ENCODE results near the gene E2F8. TPM values are rescaled to one million over a fixed set of nuclear protein-coding genes. Genes with fewer than 3 reads are reported as not detected.

E2F8 gene
- total and polyA plus RNA-seq, 2 experiments from 2014 or later, result 8.3 to 10.6 TPM

- Mint-ChIP-seq H3K36me3 (ENCODE audit: low read depth) (no peaks in the 10 kb centered on the region), H3K4me3 (no peak overlapping the region), H3K4me1 (peaks cover 10% of the 10 kb centered on the region), H3K27ac (no peak overlapping the region), H3K9me3 (no peaks in the 10 kb centered on the region), H3K27me3 (ENCODE audit: insufficient read depth, low read depth, poor library complexity) (peaks cover 5% of the 10 kb centered on the region)
- H3K27ac ChIP-seq (ENCODE audit: low read depth), result no peak overlapping the region
- TF ChIP-seq EZH2phosphoT487 (IDR thresholded peaks at IDR 0.05; ENCODE audit: unreplicated experiment) (no peak), JUNB (IDR thresholded peaks at IDR 0.05; ENCODE audit: unreplicated experiment) (no peak), ZNF462 (CRISPR knock-in tag; IDR thresholded peaks at IDR 0.05) (no peak), ZNF331 (CRISPR knock-in tag; IDR thresholded peaks at IDR 0.05; ENCODE audit: low read depth) (no peak), EZH2 (IDR thresholded peaks at IDR 0.05; ENCODE audit: low read depth, unreplicated experiment) (no peak), POLR2AphosphoS5 (IDR thresholded peaks at IDR 0.05; ENCODE audit: low read depth) (no peak)
- TF ChIP-seq, protein P1, sequence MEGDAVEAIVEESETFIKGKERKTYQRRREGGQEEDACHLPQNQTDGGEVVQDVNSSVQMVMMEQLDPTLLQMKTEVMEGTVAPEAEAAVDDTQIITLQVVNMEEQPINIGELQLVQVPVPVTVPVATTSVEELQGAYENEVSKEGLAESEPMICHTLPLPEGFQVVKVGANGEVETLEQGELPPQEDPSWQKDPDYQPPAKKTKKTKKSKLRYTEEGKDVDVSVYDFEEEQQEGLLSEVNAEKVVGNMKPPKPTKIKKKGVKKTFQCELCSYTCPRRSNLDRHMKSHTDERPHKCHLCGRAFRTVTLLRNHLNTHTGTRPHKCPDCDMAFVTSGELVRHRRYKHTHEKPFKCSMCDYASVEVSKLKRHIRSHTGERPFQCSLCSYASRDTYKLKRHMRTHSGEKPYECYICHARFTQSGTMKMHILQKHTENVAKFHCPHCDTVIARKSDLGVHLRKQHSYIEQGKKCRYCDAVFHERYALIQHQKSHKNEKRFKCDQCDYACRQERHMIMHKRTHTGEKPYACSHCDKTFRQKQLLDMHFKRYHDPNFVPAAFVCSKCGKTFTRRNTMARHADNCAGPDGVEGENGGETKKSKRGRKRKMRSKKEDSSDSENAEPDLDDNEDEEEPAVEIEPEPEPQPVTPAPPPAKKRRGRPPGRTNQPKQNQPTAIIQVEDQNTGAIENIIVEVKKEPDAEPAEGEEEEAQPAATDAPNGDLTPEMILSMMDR (conservative IDR thresholded peaks at IDR 0.05; ENCODE audit: low read depth in 2 of 2), result no peak
- TF ChIP-seq, protein P2, sequence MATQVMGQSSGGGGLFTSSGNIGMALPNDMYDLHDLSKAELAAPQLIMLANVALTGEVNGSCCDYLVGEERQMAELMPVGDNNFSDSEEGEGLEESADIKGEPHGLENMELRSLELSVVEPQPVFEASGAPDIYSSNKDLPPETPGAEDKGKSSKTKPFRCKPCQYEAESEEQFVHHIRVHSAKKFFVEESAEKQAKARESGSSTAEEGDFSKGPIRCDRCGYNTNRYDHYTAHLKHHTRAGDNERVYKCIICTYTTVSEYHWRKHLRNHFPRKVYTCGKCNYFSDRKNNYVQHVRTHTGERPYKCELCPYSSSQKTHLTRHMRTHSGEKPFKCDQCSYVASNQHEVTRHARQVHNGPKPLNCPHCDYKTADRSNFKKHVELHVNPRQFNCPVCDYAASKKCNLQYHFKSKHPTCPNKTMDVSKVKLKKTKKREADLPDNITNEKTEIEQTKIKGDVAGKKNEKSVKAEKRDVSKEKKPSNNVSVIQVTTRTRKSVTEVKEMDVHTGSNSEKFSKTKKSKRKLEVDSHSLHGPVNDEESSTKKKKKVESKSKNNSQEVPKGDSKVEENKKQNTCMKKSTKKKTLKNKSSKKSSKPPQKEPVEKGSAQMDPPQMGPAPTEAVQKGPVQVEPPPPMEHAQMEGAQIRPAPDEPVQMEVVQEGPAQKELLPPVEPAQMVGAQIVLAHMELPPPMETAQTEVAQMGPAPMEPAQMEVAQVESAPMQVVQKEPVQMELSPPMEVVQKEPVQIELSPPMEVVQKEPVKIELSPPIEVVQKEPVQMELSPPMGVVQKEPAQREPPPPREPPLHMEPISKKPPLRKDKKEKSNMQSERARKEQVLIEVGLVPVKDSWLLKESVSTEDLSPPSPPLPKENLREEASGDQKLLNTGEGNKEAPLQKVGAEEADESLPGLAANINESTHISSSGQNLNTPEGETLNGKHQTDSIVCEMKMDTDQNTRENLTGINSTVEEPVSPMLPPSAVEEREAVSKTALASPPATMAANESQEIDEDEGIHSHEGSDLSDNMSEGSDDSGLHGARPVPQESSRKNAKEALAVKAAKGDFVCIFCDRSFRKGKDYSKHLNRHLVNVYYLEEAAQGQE (IDR thresholded peaks at IDR 0.05; ENCODE audit: unreplicated experiment), result no peak
- H4K20me1 ChIP-seq (replicated peaks; ENCODE audit: insufficient read depth), result no peaks in the 10 kb centered on the region
- DNase-seq (ENCODE audit: low spot score), result no peak
- no peaks in the 10 kb centered on the region for H3K79me2 ChIP-seq (replicated peaks; ENCODE audit: insufficient read depth)
- no peaks in the 10 kb centered on the region for H3K9me2 ChIP-seq (ENCODE audit: insufficient read depth)
- no peaks in the 10 kb centered on the region for H3K27me3 ChIP-seq (ENCODE audit: insufficient read depth)
- H2AFZ ChIP-seq, result no peak overlapping the region
- H3K4me1 ChIP-seq (ENCODE audit: insufficient read depth), result peaks cover 3% of the 10 kb centered on the region; the same call in 1 of the 2 replicates
- no peak for ATAC-seq
- no peak overlapping the region for H3K4me3 ChIP-seq
- no peak overlapping the region for H3K4me2 ChIP-seq
- H3F3A ChIP-seq (replicated peaks; ENCODE audit: low read depth), result no peaks in the 10 kb centered on the region
- no peaks in the 10 kb centered on the region for H3K36me3 ChIP-seq (ENCODE audit: insufficient read depth)
Observed at GRCh38 chr11:19286411-19286810, 45.7 kb upstream of the E2F8 start.
